ENCODE measurements around the gene INPP4A.

GRCh38 chr2:98592565-98592964 lies 147.9 kb downstream of the INPP4A start:
- TF ChIP-seq, protein P1, sequence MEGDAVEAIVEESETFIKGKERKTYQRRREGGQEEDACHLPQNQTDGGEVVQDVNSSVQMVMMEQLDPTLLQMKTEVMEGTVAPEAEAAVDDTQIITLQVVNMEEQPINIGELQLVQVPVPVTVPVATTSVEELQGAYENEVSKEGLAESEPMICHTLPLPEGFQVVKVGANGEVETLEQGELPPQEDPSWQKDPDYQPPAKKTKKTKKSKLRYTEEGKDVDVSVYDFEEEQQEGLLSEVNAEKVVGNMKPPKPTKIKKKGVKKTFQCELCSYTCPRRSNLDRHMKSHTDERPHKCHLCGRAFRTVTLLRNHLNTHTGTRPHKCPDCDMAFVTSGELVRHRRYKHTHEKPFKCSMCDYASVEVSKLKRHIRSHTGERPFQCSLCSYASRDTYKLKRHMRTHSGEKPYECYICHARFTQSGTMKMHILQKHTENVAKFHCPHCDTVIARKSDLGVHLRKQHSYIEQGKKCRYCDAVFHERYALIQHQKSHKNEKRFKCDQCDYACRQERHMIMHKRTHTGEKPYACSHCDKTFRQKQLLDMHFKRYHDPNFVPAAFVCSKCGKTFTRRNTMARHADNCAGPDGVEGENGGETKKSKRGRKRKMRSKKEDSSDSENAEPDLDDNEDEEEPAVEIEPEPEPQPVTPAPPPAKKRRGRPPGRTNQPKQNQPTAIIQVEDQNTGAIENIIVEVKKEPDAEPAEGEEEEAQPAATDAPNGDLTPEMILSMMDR (IDR thresholded peaks at IDR 0.05) = no peak
- TF ChIP-seq POLR2A (IDR thresholded peaks at IDR 0.05) (no peak), POLR2AphosphoS5 (IDR thresholded peaks at IDR 0.05) (no peak), EP300 (IDR thresholded peaks at IDR 0.05) (no peak)
